K562 (cell line): ENCODE measurements around the gene PA2G4. TPM values are rescaled to one million over a fixed set of nuclear protein-coding genes. Genes with fewer than 3 reads are reported as not detected.

Source experiments
- CBX1 ChIP-seq: sonication (generic); IDR thresholded peaks from 2 replicates; pipeline ENCODE4 v1.6.1; 2016; ENCODE audit warnings: antibody characterized with exemption, low read depth, mild to moderate bottlenecking
- E2F8 ChIP-seq: fragments of 450-650 bp; IDR thresholded peaks from 2 replicates; pipeline ENCODE4 v1.7.1; 2018; ENCODE audit warnings: mild to moderate bottlenecking, low read depth; ENCODE audit not compliant: partially characterized antibody
- GTF3C2 ChIP-seq: IDR thresholded peaks from 3 replicates; pipeline ENCODE4 v1.6.1; 2011; ENCODE audit warnings: borderline replicate concordance, mild to moderate bottlenecking, moderate library complexity; ENCODE audit not compliant: insufficient read length; ENCODE audit errors: extremely low read depth
- JUN ChIP-seq, 2 experiments: sonication (generic) in 1 of 2; formaldehyde crosslinking in 1 of 2; IDR thresholded peaks; 2 replicates each; pipeline versions ENCODE4 v1.6.1 to v1.8.0; 2012 to 2022; ENCODE audit warnings: borderline replicate concordance in 2 of 2, mild to moderate bottlenecking in 2 of 2, improper control_type of control experiment in 1 of 2, low read depth in 1 of 2, low read length in 1 of 2, missing genetic modification reagents in 1 of 2
- NCOA1 ChIP-seq: fragments of 450-650 bp; IDR thresholded peaks from 2 replicates; pipeline ENCODE4 v1.6.1; 2016; ENCODE audit warnings: low read depth
- RERE ChIP-seq: sonication (generic); formaldehyde crosslinking; IDR thresholded peaks from 2 replicates; pipeline ENCODE4 v1.8.0; 2023; ENCODE audit warnings: missing genetic modification reagents, mild to moderate bottlenecking, borderline replicate concordance
- TAF9B ChIP-seq: fragments of 450-650 bp; IDR thresholded peaks from 2 replicates; pipeline ENCODE4 v1.6.1; 2018; ENCODE audit warnings: mild to moderate bottlenecking; ENCODE audit not compliant: partially characterized antibody
- TBP ChIP-seq: optimal IDR thresholded peaks from 2 replicates; pipeline ENCODE3; 2011; ENCODE audit warnings: low read depth, low read length, improper control_type of control experiment
- polyA plus RNA-seq, 8 experiments: library from polyadenylated mRNA; depleted of rRNA in 4 of 8; stranded (reverse) in 5 of 8; unstranded in 3 of 8; fragments of >200 nt; fragmentation: Nextera tagmentation in 2 of 8; fragmentation: Illumina TruSeq in 1 of 8; extraction: Ambion mirVana in 2 of 8; extraction: Trizol in 1 of 8; gene quantifications; 2 replicates each; pipeline versions ENCODE4 v1.2.1 to v1.2.3, GENCODE V29; 2011 to 2014; ENCODE audit warnings: inconsistent platforms in 1 of 8, missing spikeins in 1 of 8
- total RNA-seq, 7 experiments: library from RNA; depleted of rRNA in 6 of 7; stranded (reverse); fragments of >200 nt in 6 of 7; fragmentation: Illumina TruSeq in 2 of 7; extraction: Trizol in 2 of 7; gene quantifications; 2 replicates each; pipeline versions ENCODE4 v1.2.1 to v1.2.3, GENCODE V29; 2011 to 2021; ENCODE audit warnings: low replicate concordance in 1 of 7
- TF ChIP-seq, protein P1 (sequence below): fragments of 250-450 bp; sonication (Bioruptor Pico); IDR thresholded peaks from 2 replicates; pipeline ENCODE4 v1.9.0; 2021; ENCODE audit warnings: mild to moderate bottlenecking

Gene PA2G4
- total and polyA plus RNA-seq, 9 of the 15 experiments (the other 6 are each of a cell fraction or from before 2014, with no cell fraction given) = 230 to 925 (median 638) TPM

DNA sequence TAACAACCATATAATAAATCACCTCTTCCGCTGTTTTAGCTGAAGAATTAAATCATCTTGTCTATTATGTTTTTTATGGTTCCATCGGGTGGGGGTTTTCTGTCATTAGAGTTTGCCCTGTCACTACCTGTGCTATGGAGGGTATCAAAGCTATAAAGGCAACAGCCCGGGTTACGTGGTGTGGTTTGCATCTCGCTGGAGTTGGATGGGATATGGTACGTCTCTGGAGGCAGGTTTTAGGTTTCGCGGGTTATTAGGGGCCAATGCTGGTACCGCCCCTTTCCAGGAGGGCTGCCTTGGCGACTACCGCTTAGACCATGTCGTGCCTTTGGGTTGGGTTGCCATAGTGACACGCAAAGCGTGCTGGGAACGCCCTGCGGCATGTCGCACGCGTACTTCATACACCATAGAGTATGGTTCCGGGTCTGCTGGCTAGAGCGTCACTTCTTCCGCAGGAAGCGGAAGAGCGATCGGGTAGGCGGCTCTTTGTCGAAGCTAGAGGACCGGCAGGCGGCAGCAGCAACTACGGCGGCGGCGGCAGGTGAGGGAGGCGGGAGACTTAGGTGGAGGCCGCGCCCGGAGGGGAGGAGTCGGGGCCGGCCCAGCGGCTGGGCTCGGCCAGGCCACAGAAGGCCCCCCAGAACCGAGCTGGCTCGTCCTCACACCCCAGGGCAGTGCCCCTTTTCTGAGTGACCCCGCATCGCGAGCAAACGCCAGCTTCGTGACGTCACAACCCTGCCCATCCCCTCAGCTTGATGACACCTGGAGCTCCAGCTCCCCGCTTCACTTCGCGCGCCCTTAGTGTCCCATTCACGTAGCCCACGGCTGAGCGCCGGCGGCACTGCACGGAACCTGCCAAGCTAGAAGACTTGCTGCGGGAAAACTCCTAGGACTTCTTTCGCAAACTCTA is 13.7 kb downstream of the PA2G4 start, which contains the start of gene ZC3H10 (continued):
- no peak for TF ChIP-seq RERE
- peak; percentile 58; the same call in 1 of the 2 replicates for TF ChIP-seq NCOA1
- peak; percentile 98 for TF ChIP-seq E2F8
- TF ChIP-seq JUN (IDR thresholded peaks at IDR 0.05; ENCODE audit: borderline replicate concordance, low read depth, low read length) = peak; percentile 61; the same call in 1 of the 2 replicates
- no peak; the same call in 1 of the 2 replicates for TF ChIP-seq JUN (CRISPR knock-in tag; IDR thresholded peaks at IDR 0.05; ENCODE audit: borderline replicate concordance)
- TF ChIP-seq, protein P1, sequence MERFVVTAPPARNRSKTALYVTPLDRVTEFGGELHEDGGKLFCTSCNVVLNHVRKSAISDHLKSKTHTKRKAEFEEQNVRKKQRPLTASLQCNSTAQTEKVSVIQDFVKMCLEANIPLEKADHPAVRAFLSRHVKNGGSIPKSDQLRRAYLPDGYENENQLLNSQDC (CRISPR knock-in tag) = peak; percentile 63; the same call in 1 of the 2 replicates
- TF ChIP-seq GTF3C2 = no peak
- TF ChIP-seq TBP = no peak
- peak; percentile 58; the same call in 1 of the 2 replicates for TF ChIP-seq CBX1
- peak; percentile 30 for TF ChIP-seq TAF9B
